H1 (cell line): ENCODE results near the gene FBXW10B. TPM values are rescaled to one million over a fixed set of nuclear protein-coding genes. Genes with fewer than 3 reads are reported as not detected.

Experiments used
- BCL11A ChIP-seq, 2 experiments: IDR thresholded peaks; one replicate each; pipeline ENCODE4 v1.6.1; 2011; ENCODE audit warnings: low read depth in 2 of 2, low read length in 2 of 2, mild to moderate bottlenecking in 2 of 2
- CBX5 ChIP-seq: fragments of 300-800, 300-1000 bp; sonication (generic); IDR thresholded peaks from 2 replicates; pipeline ENCODE4 v1.7.1; 2016; ENCODE audit warnings: antibody characterized with exemption, low read length, low read depth
- CTCF ChIP-seq, 3 experiments: IDR thresholded peaks; 1 replicate in 2 of 3; 2 replicates in 1 of 3; pipeline versions ENCODE4 v1.5.1 to v1.6.1; 2011; ENCODE audit warnings: low read length in 3 of 3, mild to moderate bottlenecking in 3 of 3, inconsistent platforms in 2 of 3, low read depth in 1 of 3, moderate library complexity in 1 of 3; ENCODE audit not compliant: insufficient read depth in 1 of 3; ENCODE audit errors: control extremely low read depth in 1 of 3
- EGR1 ChIP-seq: IDR thresholded peaks from 2 replicates; pipeline ENCODE4 v1.6.1; 2011; ENCODE audit warnings: low read depth, low read length, borderline replicate concordance
- HDAC2 ChIP-seq, 2 experiments: fragments of 300-600 bp in 1 of 2; sonication (generic) in 1 of 2; IDR thresholded peaks; 2 replicates each; pipeline ENCODE4 v1.6.1; 2011 to 2012; ENCODE audit warnings: low read depth in 2 of 2, low read length in 2 of 2, mild to moderate bottlenecking in 2 of 2, moderate library complexity in 2 of 2, borderline replicate concordance in 1 of 2, inconsistent platforms in 1 of 2
- RXRA ChIP-seq: IDR thresholded peaks from 2 replicates; pipeline ENCODE4 v1.6.1; 2011; ENCODE audit warnings: low read depth, mild to moderate bottlenecking, low read length, moderate library complexity; ENCODE audit not compliant: insufficient read depth
- ZNF274 ChIP-seq: IDR thresholded peaks from 2 replicates; pipeline ENCODE4 v1.7.0; 2012; ENCODE audit warnings: low read length, borderline replicate concordance; ENCODE audit errors: extremely low read depth
- polyA plus RNA-seq, 7 experiments: library from polyadenylated mRNA; depleted of rRNA in 3 of 7; stranded (reverse) in 5 of 7; unstranded in 2 of 7; fragments of >200 nt in 5 of 7; fragments of 200-250 nt in 2 of 7; gene quantifications; 1 replicate in 5 of 7; 2 replicates in 1 of 7; 4 replicates in 1 of 7; pipeline versions ENCODE4 v1.2.1 to v1.2.3, GENCODE V29; 2011 to 2013; ENCODE audit warnings: missing spikeins in 2 of 7, mixed read lengths in 2 of 7
- total RNA-seq: library from RNA; stranded (reverse); fragmentation: NEBNext Ultra II Directional; extraction: Animal tissue kit (Norgen Biotek cat#: 25700); gene quantifications from 2 replicates; pipeline ENCODE4 v1.2.1, GENCODE V29; 2021

Gene FBXW10B
- total and polyA plus RNA-seq, 2 of the 8 experiments (the other 6 are each of a cell fraction or from before 2014, with no cell fraction given) = 0.14 TPM; not detected in 1

GRCh38 chr17:15659236-15659635 is 39.7 kb upstream of the FBXW10B start (continued):
- TF ChIP-seq CTCF (IDR thresholded peaks at IDR 0.05; ENCODE audit: control extremely low read depth in 1 of 3, insufficient read depth in 1 of 3, low read depth in 1 of 3, low read length in 3 of 3) (no peak), ZNF274 (no peak), EGR1 (no peak), RXRA (no peak), BCL11A (IDR thresholded peaks at IDR 0.05; ENCODE audit: low read depth in 2 of 2, low read length in 2 of 2) (no peak), HDAC2 (IDR thresholded peaks at IDR 0.05; ENCODE audit: borderline replicate concordance in 1 of 2, low read depth in 2 of 2, low read length in 2 of 2) (no peak), CBX5 (no peak)
